ENCODE results near the gene BRD4. TPM values are rescaled to one million over a fixed set of nuclear protein-coding genes. Genes with fewer than 3 reads are reported as not detected.

BRD4 gene
- total RNA-seq, 1 experiment from 2014 or later: 144 TPM

DNA sequence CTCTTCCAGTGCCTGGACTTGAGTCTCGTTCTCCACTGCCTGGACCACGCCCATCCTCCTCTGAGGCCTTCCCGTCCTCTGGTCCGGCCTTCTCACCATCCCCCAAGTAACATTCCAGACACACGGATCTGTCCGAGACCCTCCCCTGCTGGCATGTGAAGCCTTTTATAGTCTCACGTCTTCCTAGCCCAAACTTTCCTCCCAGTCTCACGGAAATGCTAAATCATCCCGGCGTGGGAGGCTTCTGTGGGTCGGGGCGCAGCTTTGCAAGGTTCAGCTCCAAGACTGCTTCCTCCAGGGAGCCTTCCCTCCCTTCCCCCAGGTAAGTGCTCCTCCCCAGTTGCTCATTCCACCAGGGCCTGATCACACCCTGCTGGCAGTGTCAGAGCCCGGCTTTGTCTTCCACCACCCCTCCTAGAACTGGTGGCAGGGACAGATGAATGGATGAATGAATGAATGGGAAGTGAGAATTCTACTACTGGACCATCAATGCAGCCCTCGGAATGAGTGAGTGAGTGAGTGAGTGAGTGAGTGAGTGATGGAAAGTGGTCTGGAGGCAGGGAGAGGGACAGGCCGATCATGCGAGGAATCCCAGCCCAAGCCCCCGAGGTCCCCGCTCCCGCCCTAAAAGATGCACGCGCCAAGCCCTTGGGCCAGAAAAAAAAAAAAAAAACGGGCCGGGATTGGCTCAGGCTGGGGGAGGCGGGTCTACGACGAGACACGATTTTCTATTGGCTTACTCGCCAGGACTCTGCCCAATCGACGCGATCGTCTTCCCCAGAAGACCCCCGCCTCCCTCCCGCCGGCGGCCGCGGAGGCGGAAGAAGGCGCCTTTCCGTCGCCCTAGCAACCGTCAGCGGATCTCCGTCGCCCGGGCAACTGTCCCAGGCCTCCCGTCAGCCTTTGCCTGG is 109.3 kb downstream of the BRD4 start:
- Histone ChIP-seq H3K79me1 (ENCODE audit: insufficient read depth, low read depth, low read length, poor library complexity, severe bottlenecking) (no peaks in the 10 kb centered on the region), H3K4ac (ENCODE audit: low read depth, low read length) (no peak overlapping the region), H2BK20ac (ENCODE audit: low read depth, low read length, poor library complexity, severe bottlenecking) (no peak overlapping the region), H3K9me3 (ENCODE audit: control insufficient read depth, low read depth, low read length) (no peaks in the 10 kb centered on the region), H4K8ac (replicated peaks; ENCODE audit: insufficient read length, low read depth, low read length) (no peak overlapping the region), H2BK5ac (ENCODE audit: insufficient read length, low read length) (no peak overlapping the region), H2AK5ac (ENCODE audit: insufficient read length, low read length) (no peak overlapping the region), H2BK12ac (ENCODE audit: insufficient read length, low read depth, low read length) (no peak overlapping the region), H4K5ac (ENCODE audit: insufficient read length, low read depth, low read length) (no peak overlapping the region), H3K27ac (ENCODE audit: insufficient read length, low read depth, low read length) (no peak overlapping the region), H2BK120ac (ENCODE audit: low read depth, low read length, poor library complexity, severe bottlenecking) (no peak overlapping the region), H3K56ac (ENCODE audit: insufficient read length, low read depth, low read length) (no peak overlapping the region), H4K91ac (ENCODE audit: insufficient read length, low read depth, low read length) (no peak overlapping the region), H3T11ph (ENCODE audit: low read length) (no peak overlapping the region), H3K27me3 (ENCODE audit: insufficient read depth, low read length) (no peaks in the 10 kb centered on the region), H3K18ac (ENCODE audit: insufficient read length, low read depth, low read length) (no peak overlapping the region), H3K9ac (ENCODE audit: extremely low read depth, insufficient read length, low read length) (no peak overlapping the region), H3K14ac (ENCODE audit: insufficient read depth, low read length) (no peak overlapping the region), H3K23ac (ENCODE audit: insufficient read length, low read depth, low read length) (no peak overlapping the region), H4K20me1 (ENCODE audit: control insufficient read depth, insufficient read depth, insufficient read length) (no peaks in the 10 kb centered on the region), H3K4me2 (ENCODE audit: insufficient read depth, insufficient read length, low read length) (peak overlapping the region; percentile 53), H2AFZ (ENCODE audit: low read length) (no peak overlapping the region), H3K79me2 (ENCODE audit: insufficient read depth, low read length) (no peaks in the 10 kb centered on the region), H3K23me2 (ENCODE audit: insufficient read length, low read depth, low read length, poor library complexity, severe bottlenecking) (peaks cover 14% of the 10 kb centered on the region), H2BK15ac (ENCODE audit: low read depth, low read length) (no peak overlapping the region), H3K4me1 (ENCODE audit: insufficient read depth, low read length) (no peaks in the 10 kb centered on the region)
- TF ChIP-seq, protein P1, sequence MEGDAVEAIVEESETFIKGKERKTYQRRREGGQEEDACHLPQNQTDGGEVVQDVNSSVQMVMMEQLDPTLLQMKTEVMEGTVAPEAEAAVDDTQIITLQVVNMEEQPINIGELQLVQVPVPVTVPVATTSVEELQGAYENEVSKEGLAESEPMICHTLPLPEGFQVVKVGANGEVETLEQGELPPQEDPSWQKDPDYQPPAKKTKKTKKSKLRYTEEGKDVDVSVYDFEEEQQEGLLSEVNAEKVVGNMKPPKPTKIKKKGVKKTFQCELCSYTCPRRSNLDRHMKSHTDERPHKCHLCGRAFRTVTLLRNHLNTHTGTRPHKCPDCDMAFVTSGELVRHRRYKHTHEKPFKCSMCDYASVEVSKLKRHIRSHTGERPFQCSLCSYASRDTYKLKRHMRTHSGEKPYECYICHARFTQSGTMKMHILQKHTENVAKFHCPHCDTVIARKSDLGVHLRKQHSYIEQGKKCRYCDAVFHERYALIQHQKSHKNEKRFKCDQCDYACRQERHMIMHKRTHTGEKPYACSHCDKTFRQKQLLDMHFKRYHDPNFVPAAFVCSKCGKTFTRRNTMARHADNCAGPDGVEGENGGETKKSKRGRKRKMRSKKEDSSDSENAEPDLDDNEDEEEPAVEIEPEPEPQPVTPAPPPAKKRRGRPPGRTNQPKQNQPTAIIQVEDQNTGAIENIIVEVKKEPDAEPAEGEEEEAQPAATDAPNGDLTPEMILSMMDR (conservative IDR thresholded peaks at IDR 0.05): no peak; the same call in 2 of the 3 replicates
- Mint-ChIP-seq H3K36me3 (ENCODE audit: insufficient read depth in 1 of 3, low read depth in 3 of 3) (peaks cover 3 to 11% (median 5%) of the 10 kb centered on the region in 3 experiments; a peak in 4 of 7 replicates), H3K9me3 (no peaks in the 10 kb centered on the region), H3K27ac (peak overlapping the region; percentile 23 to 92 (median 86); a peak in 6 of 7 replicates), H3K4me3 (peak overlapping the region; percentile 78 to 79), H3K4me1 (peaks cover 12 to 14% of the 10 kb centered on the region in 2 experiments), H3K27me3 (ENCODE audit: low read depth) (peaks cover 5% of the 10 kb centered on the region)
- DNase-seq: peak; percentile 98
- WGBS (ENCODE audit: extremely low coverage, insufficient read length, low lambda C conversion rate): no CpG with 5 or more reads among the region's 48 CpGs
